Right lobe of liver (tissue), 4 donors: ENCODE data around the gene ZNF202.

Experiments
- CTCF ChIP-seq, 4 donors: fragments of 200-600 bp in 3 of 4; fragments of 450-650 bp in 1 of 4; IDR thresholded peaks; one replicate each; pipeline versions ENCODE4 v1.5.1 to v1.8.0; 2016 to 2022; ENCODE audit warnings: antibody characterized with exemption in 4 of 4, mild to moderate bottlenecking in 2 of 4
- POLR2A ChIP-seq: fragments of 450-650 bp; IDR thresholded peaks from one replicate; pipeline ENCODE4 v1.6.1; 2017; ENCODE audit warnings: antibody characterized with exemption, mild to moderate bottlenecking
- donor health status: DM: no; HTN: no; CAD: no.
- donor health status: DM: no; HTN: no; CAD: no.
- donor health status: DM: no; HTN: yes; CAD: no.

- no peak for TF ChIP-seq CTCF (IDR thresholded peaks at IDR 0.05)
- TF ChIP-seq POLR2A, result no peak
Observed at GRCh38 chr11:123765601-123766000, 24.1 kb upstream of the ZNF202 start.
